ENCODE results near the gene SNTG2.

SNTG2 gene

GRCh38 chr2:1143129-1143528, 192.5 kb downstream of the SNTG2 start:
- no peak for DNase-seq (ENCODE audit: low read depth in 2 of 2)

- DNase-seq (ENCODE audit: low read depth in 2 of 2): no peak
Observed at GRCh38 chr2:1147873-1148612, 197.4 kb downstream of the SNTG2 start.

- no peak for DNase-seq (ENCODE audit: low read depth in 2 of 2)
Observed at GRCh38 chr2:1150724-1151511, 200.3 kb downstream of the SNTG2 start.

GRCh38 chr2:1152375-1152774, 201.7 kb downstream of the SNTG2 start:
- no peak for DNase-seq (ENCODE audit: low read depth in 2 of 2)

GRCh38 chr2:1153920-1154319, 203.3 kb downstream of the SNTG2 start:
- DNase-seq (ENCODE audit: low read depth in 2 of 2): no peak

GRCh38 chr2:1154710-1155594, 204.3 kb downstream of the SNTG2 start:
- DNase-seq (ENCODE audit: low read depth in 2 of 2): no peak

GRCh38 chr2:1156059-1156458, 205.4 kb downstream of the SNTG2 start:
- no peak for DNase-seq (ENCODE audit: low read depth in 2 of 2)

GRCh38 chr2:1156531-1156930, 205.9 kb downstream of the SNTG2 start:
- DNase-seq (ENCODE audit: low read depth in 2 of 2): no peak

- DNase-seq (ENCODE audit: low read depth in 2 of 2): no peak
Observed at GRCh38 chr2:1157107-1157506, 206.5 kb downstream of the SNTG2 start.

GRCh38 chr2:1159013-1159412, 208.4 kb downstream of the SNTG2 start:
- no peak for DNase-seq (ENCODE audit: low read depth in 2 of 2)

- DNase-seq (ENCODE audit: low read depth in 2 of 2): no peak
Observed at GRCh38 chr2:1162246-1162645, 211.6 kb downstream of the SNTG2 start.

GRCh38 chr2:1162768-1163584, 212.3 kb downstream of the SNTG2 start:
- peak in 1 of 2 donors; percentile 18 for DNase-seq (ENCODE audit: low read depth in 2 of 2)

- no peak for DNase-seq (ENCODE audit: low read depth in 2 of 2)
Observed at GRCh38 chr2:1166976-1167375, 216.3 kb downstream of the SNTG2 start.

GRCh38 chr2:1168846-1169245, 218.2 kb downstream of the SNTG2 start:
- no peak for DNase-seq (ENCODE audit: low read depth in 2 of 2)

- DNase-seq (ENCODE audit: low read depth in 2 of 2): no peak
Observed at GRCh38 chr2:1169291-1169949, 218.8 kb downstream of the SNTG2 start.

- DNase-seq (ENCODE audit: low read depth in 2 of 2): no peak
Observed at GRCh38 chr2:1170241-1170640, 219.6 kb downstream of the SNTG2 start.

GRCh38 chr2:1170711-1171110, 220.1 kb downstream of the SNTG2 start:
- DNase-seq (ENCODE audit: low read depth in 2 of 2): no peak

GRCh38 chr2:1173528-1173927, 222.9 kb downstream of the SNTG2 start:
- DNase-seq (ENCODE audit: low read depth in 2 of 2): no peak

- no peak for DNase-seq (ENCODE audit: low read depth in 2 of 2)
Observed at GRCh38 chr2:1181893-1182292, 231.2 kb downstream of the SNTG2 start.

GRCh38 chr2:1183300-1183699, 232.7 kb downstream of the SNTG2 start:
- no peak for DNase-seq (ENCODE audit: low read depth in 2 of 2)

GRCh38 chr2:1186421-1186820, 235.8 kb downstream of the SNTG2 start:
- DNase-seq (ENCODE audit: low read depth in 2 of 2): no peak

Data from stimulated activated CD4-positive, alpha-beta T cell treated with anti-CD3 and anti-CD28 coated beads, Interleukin-15, amount 100 ng/mL, for 48 hours (primary cell).